Neural progenitor cell (in vitro differentiated cells): ENCODE measurements around the gene IBTK.

Experiments
- EZH2 ChIP-seq: fragments of 200-600 bp; sonication (generic); IDR thresholded peaks from 2 replicates; pipeline ENCODE4 v1.6.1; 2017; ENCODE audit warnings: antibody characterized with exemption, mild to moderate bottlenecking, moderate library complexity
- EZH2phosphoT487 ChIP-seq: fragments of 200-600 bp; sonication (generic); IDR thresholded peaks from 2 replicates; pipeline ENCODE4 v1.6.1; 2017; ENCODE audit warnings: antibody characterized with exemption
- TF ChIP-seq, protein P1 (sequence below): fragments of 200-600 bp; sonication (generic); IDR thresholded peaks from 2 replicates; pipeline ENCODE4 v1.5.1; 2017; ENCODE audit warnings: antibody characterized with exemption, mild to moderate bottlenecking

DNA sequence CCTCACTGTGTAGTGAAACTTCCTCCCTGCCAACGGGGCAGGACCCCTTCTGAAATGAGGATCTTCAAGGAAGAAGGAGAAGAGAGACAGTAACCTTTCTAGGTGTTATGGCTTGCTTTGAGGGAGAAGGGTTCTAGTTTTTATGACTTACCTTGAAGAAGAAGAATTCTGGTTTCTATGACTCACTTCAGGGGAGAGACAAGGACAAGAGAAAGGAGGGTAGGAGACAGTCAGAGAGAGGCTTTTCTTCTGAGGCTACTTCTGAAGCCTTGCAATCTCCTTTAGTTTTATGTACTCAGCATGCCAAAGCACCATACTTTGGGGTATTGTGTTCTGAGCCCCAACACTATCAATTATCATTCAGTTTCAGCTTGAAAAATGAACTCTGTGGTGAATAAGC, 25.8 kb upstream of the IBTK start:
- TF ChIP-seq, protein P1, sequence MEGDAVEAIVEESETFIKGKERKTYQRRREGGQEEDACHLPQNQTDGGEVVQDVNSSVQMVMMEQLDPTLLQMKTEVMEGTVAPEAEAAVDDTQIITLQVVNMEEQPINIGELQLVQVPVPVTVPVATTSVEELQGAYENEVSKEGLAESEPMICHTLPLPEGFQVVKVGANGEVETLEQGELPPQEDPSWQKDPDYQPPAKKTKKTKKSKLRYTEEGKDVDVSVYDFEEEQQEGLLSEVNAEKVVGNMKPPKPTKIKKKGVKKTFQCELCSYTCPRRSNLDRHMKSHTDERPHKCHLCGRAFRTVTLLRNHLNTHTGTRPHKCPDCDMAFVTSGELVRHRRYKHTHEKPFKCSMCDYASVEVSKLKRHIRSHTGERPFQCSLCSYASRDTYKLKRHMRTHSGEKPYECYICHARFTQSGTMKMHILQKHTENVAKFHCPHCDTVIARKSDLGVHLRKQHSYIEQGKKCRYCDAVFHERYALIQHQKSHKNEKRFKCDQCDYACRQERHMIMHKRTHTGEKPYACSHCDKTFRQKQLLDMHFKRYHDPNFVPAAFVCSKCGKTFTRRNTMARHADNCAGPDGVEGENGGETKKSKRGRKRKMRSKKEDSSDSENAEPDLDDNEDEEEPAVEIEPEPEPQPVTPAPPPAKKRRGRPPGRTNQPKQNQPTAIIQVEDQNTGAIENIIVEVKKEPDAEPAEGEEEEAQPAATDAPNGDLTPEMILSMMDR: no peak
- TF ChIP-seq EZH2phosphoT487 (no peak), EZH2 (no peak)
